WTC11 (cell line): ENCODE results near the gene EPN2. TPM values are rescaled to one million over a fixed set of nuclear protein-coding genes. Genes with fewer than 3 reads are reported as not detected.

Experiments used
- microRNA-seq: library from miRNA; unstranded; fragments of <30 nt; microRNA quantifications from one replicate; pipeline ENCODE4 v1.2.0, GENCODE V29; 2022; ENCODE audit warnings: borderline number of aligned reads
- total RNA-seq: library from RNA; stranded (reverse); gene quantifications from 3 replicates; pipeline ENCODE4 v1.2.3, GENCODE V29; 2021

The EPN2 gene
- total RNA-seq, 1 experiment from 2014 or later: 48.8 TPM

Small RNAs within 50 kb of the gene (microRNA-seq; reads per million reads assigned to microRNA genes)
- 4,264 reads per million, percentile 97 among the genes with 10 or more reads in this experiment for gene MIR1180

Other genes with a start within 250 kb of the EPN2 start
- 26.6 to 31.4 TPM (median 27.7 TPM) in 3 replicates for gene FAM83G, start 232.6 kb upstream of the EPN2 start, total RNA-seq
- 0.50 to 0.59 TPM (median 0.55 TPM) in 3 replicates for gene GRAP, start 190.4 kb upstream of the EPN2 start, total RNA-seq
- 0.50 to 0.60 TPM (median 0.55 TPM) in 3 replicates for gene GRAPL, start 109.8 kb upstream of the EPN2 start, total RNA-seq
- gene B9D1, start 125.4 kb downstream of the EPN2 start, total RNA-seq: 31.9 to 39.2 TPM (median 39.0 TPM) in 3 replicates
- gene MAPK7, start 141.1 kb downstream of the EPN2 start, total RNA-seq: 35.6 to 38.5 TPM (median 37.4 TPM) in 3 replicates
- 3.9 to 4.1 TPM (median 4.0 TPM) in 3 replicates for gene MFAP4, start 149.8 kb downstream of the EPN2 start, total RNA-seq
- 4.5 to 5.1 TPM (median 4.9 TPM) in 3 replicates for gene RNF112, start 173.9 kb downstream of the EPN2 start, total RNA-seq